CD4-positive, alpha-beta T cell treated with Interleukin-4 for 1 hour (primary cell): Measurements from ENCODE around the gene EML1.
"Not testable (repeated sequence)": the region's sequence is repeated elsewhere in the genome, so short reads cannot be mapped to it uniquely, and the experiment has no call there.

Experiments used
- DNase-seq, 2 donors: peaks; one replicate each; pipeline ENCODE4 v3.0.0-alpha.2; 2020 to 2022

Gene EML1

DNA sequence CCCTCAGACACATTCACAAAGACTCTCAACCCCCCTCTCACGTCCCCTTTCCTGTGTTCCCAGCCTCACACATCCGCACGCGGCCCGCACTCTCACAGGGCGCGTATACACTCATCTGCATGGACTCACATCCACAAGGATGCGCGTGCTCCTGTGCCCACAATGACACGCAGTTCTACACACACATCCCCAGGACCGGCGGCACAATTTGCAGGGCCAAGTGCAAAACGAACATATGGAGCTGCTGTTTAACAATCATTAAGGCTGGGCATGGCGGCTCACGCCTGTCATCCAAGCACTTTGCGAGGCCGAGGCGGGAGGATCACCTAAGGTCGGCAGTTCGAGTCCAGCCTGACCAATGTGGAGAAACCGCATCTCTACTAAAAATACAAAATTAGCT, 36.4 kb upstream of the EML1 start:
- DNase-seq, result no peak

DNA sequence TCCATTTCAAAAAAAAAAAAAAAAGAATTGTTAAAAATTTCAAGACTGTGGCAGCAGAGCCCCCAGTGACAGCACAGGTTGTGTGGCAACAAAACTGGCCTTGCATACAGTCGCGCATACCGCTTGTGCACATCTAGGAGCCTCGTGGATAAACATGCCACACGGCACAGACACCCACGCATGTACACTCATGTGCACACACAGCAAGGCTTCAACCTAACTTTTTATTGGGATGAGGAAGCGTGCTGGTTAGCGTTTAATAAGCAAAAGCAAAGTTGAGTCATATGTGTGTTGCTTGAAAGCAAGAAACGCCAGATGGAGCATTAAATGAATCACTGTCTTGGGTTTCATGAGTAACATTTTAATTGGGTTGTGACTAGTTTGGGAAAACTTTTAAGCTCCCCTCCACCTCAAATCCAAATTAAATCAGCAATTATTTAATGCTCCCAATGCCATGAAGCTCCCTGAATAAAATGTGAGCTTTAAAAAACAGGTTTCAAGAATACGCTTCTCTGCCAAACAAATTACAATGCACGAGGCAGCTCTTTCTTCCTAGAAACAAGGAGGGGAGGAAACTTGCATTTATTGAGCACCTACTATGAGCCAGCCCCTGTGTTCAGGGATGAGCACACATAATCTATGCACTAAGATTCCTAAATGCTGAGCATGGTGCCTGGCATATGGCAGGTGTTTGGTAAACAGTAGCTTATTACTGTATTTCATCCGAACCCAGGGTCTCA, 35.7 kb upstream of the EML1 start:
- DNase-seq, result no peak

DNA sequence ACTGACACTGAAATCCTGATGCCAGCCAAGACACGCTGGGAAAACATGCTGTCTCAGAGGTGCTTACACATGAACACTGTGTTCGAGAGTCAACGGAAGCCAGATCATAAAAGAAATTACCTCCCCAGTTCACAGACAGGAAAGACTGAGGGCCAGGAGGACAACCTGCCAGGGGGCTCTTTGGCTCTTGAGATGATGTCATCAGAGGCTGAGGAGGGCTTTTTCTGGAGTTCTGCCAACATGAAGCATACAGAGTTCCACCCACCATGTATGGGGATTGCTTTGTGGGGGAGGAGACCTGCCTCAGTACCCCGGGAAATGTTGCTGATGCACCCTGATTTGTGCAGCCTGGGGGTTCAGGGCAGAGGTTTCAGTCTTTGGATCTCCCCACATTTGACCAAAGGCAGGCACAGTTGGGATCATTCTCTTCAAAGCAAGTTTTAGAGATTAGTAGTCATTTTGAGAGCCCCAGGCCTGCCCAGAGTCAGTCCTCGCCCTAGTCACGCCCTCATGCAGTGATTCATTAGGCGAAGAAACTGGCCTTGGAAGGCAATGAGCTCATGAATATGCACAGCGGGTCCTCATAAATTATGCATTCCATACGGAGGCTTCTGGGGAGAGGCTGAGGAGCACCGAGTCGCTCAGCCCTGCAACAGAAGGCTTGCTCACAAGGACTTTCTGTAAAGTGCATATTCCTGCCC, 34.9 kb upstream of the EML1 start:
- DNase-seq, result no peak

DNA sequence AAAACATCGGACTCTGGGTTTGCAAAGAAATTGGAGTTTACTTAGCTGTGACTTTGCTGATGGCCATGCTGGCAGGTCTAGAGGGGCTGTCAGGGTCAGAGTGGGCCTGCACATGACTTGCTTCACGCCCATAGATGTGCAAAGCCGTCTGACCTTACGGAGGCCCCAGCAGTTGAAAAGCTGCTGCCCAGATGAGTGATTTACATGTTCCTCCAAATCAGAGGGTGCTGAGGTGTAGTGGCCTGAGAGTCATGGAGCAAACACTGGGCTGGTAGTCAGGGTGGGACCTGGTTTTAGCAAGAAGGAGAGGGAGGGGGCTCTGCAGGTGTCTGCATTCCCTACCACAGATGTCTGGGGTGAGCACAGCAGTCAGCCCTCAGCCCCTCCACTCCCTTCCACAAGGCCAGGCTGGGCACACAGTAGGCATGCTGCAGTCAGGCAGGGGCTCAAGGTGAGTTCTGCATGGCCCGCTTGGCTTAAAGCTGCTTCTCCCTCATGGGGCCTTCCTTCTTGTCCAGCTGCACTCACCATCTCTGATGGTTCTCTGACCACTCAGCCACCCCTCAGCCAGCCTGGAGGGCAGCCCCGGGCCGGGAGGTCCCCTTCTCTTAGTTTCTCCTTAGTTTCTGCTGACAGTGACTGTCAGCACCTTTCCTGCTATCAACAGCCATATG, 34.2 kb upstream of the EML1 start:
- DNase-seq, result no peak

DNA sequence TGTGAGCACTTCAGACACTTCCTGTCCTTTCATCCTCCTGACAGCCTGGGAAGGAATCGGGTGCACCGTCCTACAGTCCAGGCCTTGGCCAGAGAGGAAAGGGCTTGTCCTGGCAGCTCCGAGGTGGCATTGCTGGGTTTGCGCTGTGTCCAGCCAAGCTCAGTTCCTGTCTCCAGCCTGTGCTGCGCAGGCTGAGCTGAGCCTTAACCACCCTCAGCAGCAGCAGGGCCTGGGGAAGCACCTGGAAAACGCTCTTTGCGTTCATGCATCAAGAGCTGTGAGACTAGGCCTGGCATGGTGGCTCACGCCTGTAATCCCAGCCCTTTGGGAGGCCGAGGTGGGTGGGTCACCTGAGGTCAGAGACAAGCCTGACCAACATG, 33.7 kb upstream of the EML1 start:
- DNase-seq, result no peak

DNA sequence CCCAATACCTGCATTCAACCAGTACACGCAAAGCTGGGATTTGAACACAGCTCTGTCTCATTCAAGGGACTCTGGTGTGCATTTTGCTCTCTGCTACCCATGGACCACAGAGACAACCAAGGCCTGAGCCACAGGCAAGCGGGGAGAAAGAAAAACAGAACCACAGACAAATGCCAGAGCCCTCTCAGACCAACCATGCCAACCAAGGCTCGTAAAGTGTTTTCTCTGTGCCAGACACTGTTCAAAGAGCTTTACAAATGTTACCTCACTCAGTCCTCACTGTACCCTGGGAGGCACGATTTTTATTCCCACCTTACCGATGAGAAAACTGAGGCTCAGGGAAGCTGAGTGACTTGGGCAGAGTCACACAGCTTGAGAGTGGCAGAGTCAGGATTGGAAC, 32.4 kb upstream of the EML1 start:
- DNase-seq, result no peak

DNA sequence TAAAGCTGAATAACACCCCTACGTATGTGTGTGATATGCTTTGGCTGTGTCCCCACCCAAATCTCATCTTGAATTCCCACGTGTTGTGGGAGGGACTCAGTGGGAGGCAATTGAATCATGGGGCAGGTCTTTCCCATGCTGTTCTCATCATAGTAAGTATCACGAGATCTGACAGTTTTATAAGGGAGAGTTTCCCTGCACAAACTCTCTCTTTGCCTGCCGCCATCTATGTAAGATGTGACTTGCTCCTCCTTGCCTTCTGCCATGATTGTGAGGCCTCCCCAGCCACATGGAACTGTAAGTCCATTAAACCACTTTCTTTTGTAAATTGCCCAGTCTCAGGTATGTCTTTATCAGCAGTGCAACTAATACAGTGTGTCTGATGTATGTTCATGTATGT, 30.3 kb upstream of the EML1 start:
- not testable (repeated sequence) for DNase-seq

DNA sequence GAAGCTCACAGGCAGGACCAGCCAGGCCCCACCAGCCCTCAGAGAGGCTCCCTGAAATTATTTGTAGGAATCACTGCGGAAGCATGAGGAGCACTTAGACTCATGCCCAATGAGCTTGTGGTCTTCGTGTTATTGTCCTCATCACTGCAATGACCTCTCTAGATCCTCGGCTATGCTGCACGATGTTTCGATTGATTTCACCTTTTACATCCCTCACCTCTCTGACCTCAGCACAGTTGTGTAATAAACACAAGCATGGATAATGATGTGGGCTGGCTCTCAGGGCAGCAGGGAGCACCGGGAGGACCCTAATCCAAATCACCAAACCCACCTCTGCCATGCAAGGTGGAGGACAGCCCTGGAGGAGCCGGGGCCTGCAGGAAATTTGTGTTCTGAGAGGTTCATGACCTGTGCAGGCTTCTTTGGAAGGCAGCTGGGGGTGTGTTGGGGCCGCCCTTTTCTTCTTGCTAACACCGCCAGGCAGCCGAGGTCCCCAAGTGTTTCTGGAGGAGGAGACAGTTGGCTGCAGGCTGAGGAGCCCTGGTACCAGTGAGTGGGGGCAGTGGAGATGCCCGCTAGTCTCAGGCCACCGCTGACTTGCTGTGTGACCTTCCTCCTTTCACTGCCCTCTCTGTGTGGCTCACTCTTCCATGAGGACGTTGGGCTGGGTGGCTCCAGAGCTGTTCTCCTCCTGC, 29.5 kb upstream of the EML1 start:
- no peak for DNase-seq

DNA sequence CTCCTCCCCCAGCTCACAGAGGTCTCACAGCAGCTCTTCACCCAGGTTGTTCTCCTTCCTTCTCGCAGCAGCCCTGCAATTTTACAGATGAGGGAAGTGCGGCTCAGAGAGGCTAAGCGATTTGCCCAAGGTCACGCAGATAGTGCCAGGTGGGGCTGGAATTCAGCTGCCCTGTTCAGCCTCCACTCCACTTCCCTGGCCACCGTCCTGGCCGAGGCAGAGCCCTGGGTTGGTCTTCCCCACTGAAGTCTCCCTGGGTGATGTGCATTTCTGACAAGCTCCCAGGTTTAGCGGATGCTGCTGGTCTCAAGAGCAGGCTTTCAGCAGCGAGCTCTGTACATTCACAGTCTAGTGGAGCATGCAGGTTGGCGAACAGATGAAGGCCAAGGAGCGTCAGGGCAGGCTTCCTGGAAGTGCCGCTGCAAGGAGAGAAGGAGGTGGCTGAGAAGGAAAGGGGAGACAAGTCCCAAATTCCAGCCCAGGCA, 28.9 kb upstream of the EML1 start:
- DNase-seq, result no peak

DNA sequence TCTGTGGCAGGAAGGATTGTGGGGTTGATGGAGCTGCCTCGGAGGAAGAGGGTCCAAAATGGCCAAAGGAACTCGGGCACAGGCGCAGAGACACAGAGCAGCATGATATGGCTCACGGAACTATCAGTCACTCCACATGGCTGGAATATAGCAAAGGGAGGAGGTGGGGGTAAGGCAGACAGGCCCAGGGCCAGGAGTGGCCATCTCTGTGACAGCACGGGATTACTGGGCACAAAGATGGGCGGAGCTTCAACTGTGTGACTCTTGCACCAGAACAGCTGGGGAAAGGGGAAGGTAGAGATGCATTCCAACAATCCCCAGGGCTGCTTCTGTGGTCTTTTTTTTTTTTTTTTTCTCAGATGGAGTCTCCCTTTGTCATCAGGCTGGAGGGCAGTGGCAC, 24.8 kb upstream of the EML1 start:
- no peak for DNase-seq

DNA sequence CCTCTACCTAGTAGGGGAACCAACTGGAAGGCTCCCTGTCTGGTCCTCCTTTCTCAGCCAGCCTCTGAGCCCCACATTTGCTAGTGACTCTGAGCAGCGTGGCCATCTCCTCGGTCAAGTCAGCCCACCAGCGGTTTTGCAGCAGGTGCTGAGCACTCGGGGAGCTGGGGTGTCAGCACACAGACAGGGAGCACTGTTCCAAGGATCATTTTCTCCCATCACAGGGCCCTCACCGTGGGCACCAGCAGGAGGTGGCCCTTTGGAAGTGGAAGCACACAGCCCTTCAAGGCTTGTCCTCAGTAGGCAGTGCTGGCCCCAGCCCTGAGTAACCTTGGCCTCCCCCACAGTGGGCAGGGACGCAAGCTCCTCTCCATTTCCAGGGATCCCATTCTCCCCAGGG, 24.1 kb upstream of the EML1 start:
- DNase-seq, result no peak

DNA sequence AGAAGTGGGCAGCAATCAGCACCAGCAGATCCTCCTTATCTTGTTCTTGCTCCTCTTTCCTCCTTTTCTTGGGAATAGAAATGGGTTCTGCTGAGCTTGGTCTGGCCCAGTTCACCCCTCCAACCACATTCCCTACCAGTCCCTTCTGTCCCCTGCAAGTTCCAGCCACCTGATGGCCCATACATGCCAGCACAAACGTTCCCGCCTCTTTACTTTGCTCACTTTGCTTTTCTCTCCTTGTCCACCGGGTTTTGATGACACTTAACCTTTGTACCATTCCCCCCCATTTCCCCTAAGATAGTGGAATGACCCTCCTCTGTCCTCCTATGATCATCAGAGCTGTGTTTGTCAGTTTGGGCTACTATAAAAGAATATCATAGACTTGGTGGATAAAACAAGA, 23.4 kb upstream of the EML1 start:
- no peak for DNase-seq

DNA sequence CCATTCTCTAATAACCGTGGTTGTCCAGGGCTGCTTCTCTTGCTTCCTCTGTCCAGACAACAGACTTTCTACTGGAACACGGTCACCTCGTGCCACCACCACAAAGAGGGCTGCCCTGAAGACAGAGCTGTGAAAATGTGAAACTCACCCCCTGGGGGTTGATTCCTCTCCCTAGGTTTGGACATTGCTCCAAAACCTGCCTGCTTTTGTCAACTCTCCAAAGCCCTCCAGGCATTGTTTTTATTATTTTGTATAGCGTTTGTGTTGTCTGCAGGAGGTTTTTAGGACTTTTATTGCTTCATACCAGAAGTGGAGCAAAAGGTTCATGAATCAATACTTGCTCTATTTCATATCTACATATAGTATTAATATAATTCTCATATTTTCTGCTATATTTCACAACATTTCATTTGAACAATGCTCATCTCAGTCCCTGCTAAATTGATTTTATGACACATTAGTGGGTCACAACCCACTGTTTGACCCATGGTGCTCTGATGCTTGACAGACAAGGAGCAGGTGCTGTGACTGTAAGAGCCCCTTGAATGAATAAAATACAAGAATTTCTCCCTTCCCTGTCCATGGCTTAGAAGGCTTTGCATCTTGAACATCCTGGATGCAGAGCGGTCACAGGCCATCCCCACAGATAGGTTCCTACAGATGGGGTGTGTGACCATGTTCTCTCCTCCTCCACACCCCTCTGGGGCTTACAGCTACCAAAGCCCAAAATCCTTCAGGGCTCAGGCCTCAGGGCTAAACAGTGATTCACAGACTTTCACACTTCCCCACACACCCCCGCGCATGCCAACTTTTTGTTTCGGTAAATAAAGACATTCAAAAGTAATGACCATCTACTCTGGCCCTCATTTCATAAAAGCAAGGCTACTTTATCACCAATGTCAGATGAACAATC, 20.6 kb upstream of the EML1 start:
- no peak for DNase-seq

DNA sequence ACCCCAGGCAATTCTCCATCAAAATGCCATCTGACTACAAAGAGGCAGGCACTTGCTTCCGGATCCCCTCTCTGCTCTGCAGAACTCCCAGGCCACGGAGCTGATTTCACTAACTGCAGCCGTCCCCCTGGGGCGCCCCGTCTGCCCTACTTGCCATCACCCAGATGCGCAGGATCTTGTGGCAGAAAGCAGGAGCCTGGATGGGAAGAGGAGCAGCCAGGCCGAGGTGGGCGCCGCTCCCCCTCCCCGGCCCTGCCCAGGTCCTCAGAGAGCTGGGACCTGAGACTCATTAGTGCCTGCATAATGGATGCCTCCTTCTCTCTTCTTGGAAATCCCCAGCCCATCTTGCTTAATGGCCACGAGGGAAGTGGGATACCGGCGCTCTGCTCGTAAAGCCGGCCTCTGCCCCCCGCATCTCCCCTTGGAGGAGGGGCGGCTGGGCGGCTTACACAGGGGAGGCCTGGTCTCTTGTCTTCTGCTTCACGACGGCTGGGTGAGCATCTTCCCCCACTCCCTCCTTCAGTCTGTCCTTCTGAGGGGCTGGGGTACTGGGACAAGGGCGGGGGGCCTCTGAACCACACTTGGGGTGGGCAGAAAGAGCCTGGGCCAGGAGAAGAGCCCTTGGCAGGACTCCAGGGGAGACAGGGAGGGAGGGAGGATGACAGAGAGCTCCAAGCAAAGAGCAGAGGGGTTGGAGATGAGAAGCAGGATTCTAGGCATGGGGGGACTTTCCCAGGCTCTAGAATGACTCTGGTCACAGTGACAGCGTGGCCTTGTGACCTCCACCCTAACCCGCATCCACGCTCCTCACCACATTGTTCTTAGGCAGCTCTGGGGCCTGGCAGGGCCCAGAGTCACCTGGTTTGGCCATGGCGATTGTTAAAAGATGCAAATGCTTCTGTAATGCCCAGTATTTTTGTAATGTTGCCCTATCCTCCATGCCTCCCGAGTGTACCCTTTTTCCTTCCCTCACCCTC, 19.4 kb upstream of the EML1 start:
- no peak for DNase-seq

DNA sequence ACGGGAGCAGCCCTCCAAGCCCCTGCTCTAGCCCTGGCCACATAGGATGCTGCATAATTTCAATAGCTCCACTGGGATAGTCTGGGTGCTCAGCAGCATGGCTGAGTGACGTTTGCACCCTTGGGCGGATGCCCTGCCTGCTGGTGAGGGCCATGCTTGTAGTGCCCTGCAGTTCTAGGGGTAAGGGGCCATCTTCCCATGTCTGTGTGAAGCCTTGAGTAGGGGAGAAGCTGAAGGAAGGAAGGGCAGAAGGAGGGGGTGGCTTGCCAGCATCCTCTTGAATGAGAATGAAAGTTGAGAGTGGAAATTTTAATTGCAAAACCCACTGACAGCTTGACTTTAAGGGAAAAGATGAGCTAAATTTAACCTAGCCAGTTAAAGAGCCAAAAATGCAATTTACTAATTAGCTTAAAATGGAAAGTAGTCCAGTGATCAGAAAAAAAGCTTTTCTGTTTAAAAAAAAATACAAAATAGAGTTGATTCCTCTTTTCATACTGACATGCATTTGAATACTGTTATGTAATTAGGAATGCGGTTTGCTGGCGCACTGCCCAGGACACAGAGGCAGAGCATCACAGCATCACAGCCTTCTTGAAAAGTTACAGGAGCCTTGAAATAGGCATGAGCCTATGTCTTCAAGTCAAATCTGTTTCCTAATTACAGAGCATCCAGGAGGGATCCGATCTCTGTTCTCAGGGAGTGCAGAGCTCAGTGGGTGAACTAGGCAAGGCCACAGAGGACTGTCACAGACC, 18.5 kb upstream of the EML1 start:
- no peak for DNase-seq

DNA sequence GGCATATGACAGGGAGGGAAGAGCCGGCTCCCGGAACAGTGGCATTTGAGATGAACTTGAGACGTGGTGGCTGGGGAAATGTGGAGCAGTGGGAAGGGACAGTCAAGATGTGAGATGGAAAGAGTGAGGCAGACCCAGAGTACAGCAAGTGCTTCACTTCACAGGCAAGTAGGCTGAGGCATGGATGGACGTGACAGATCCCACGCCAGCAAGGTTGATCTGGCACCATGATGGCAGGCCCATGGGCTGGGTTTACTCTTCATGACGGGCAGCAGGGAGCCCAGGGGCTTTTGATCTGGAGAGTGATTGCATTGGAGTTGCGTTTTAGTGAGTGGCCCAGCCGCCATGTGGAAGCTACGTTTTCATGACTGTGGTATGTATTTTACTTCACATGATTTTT, 17.9 kb upstream of the EML1 start:
- no peak for DNase-seq

DNA sequence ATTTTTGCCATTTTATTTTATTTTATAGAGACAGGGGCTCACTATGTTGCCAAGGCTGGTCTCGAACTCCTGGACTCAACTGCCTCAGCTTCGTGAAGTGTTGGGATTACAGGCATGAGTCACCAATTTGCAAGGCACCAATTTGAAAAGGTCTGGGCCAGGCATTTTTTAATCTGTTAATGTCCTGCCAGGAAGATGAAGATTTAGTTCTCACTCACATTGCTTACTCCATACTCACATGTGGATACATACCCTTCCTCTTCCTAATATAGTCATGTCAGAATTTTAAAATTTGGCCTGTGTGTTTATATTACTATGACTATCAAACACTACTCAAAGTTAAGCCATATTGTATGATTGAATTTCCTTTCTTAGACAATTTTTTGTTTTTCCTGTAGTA, 15.3 kb upstream of the EML1 start:
- no peak for DNase-seq

DNA sequence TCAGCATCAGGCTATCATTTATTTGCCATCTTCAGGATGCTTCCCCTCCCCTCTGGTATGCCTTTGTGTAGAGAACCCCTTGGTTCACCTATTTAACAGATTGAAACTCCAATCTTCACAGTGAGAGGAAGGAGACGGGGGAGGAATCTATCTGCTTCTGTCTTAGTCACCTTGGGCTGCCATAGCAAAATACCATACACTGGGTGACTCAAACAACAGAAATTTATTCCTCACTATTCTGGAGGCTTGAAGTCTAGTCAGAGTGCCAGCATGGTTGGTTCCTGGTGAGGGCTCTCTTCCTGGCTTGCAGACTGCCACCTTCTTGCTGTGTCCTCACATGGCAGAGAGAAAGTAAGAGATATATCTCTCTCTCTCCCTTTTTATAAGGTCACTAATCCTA, 13.5 kb upstream of the EML1 start:
- DNase-seq, result no peak

DNA sequence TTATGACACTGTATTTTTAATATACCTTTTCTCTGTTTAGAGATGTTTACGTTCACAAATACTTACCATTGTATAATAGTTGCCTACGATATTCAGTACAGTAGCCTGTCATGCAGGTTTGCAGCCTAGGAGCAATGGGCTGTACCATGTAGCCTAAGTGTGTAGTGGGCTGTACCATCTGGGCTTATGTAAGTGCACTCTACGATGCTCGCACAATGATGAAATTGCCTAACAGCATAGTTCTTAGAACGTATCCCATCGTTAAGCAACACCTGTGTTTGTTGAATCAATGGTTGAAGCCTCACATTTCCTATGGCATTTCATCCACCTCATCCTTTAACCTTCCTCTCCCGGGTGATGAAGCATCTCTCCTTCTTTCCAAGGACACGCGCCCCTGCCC, 12.5 kb upstream of the EML1 start:
- DNase-seq, result no peak

DNA sequence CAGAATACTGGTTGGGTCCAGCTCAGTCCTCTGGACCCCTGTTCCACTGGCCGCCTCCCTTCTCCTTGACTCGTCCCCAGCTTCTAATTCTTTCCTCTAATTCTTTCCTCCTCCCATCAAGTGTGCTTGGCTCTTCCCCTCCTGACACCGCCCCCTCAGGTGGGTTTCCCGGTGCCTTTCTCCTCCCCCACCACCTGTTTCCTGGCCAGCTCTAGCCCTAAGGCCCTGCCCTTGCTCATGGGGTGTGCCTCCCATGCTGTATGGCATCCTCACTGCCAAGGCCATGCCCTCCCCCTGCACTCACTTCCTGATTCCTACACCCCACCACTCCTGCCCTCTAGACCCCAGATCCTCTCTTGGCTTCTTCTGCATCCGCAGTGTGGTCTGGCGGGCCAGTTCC, 12.1 kb upstream of the EML1 start:
- no peak for DNase-seq
